Karpas-422 (cell line): ENCODE measurements around the gene PPFIA1. TPM values are rescaled to one million over a fixed set of nuclear protein-coding genes. Genes with fewer than 3 reads are reported as not detected.

Experiments
- DNase-seq: peaks from one replicate; pipeline ENCODE4 v3.0.0-alpha.2; 2015
- H2AFZ ChIP-seq: fragments of 200-600 bp; sonication (generic); 2 replicates; pipeline ENCODE4 v1.6.1; 2014; ENCODE audit warnings: antibody characterized with exemption, low read length, mixed read lengths
- H3K27ac ChIP-seq: fragments of 200-600 bp; sonication (generic); 2 replicates; pipeline ENCODE4 v1.5.1; 2014; ENCODE audit warnings: mild to moderate bottlenecking, low read length, moderate library complexity
- H3K27me3 ChIP-seq: fragments of 200-600 bp; sonication (generic); 2 replicates; pipeline ENCODE4 v1.6.1; 2014; ENCODE audit warnings: low read length, mixed read lengths
- H3K36me3 ChIP-seq: fragments of 200-600 bp; sonication (generic); 2 replicates; pipeline ENCODE4 v1.6.1; 2014; ENCODE audit warnings: low read length, mixed read lengths; ENCODE audit not compliant: insufficient read depth
- H3K4me1 ChIP-seq: fragments of 200-600 bp; sonication (generic); 2 replicates; pipeline ENCODE4 v1.6.1; 2014; ENCODE audit warnings: mild to moderate bottlenecking, low read length, mixed read lengths
- H3K4me2 ChIP-seq: fragments of 200-600 bp; sonication (generic); 2 replicates; pipeline ENCODE4 v1.6.1; 2014; ENCODE audit warnings: low read length, low read depth, mild to moderate bottlenecking; ENCODE audit not compliant: poor library complexity, severe bottlenecking
- H3K4me3 ChIP-seq: fragments of 200-600 bp; sonication (generic); 2 replicates; pipeline ENCODE4 v1.5.1; 2014; ENCODE audit warnings: mild to moderate bottlenecking, antibody characterized with exemption, low read length, mixed read lengths
- H3K79me2 ChIP-seq: fragments of 200-600 bp; sonication (generic); 2 replicates; pipeline ENCODE4 v1.6.1; 2014; ENCODE audit warnings: mild to moderate bottlenecking, low read length, mixed read lengths
- H3K9ac ChIP-seq: fragments of 200-600 bp; sonication (generic); 2 replicates; pipeline ENCODE4 v1.6.0; 2014; ENCODE audit warnings: low read length
- H3K9me2 ChIP-seq: fragments of 200-600 bp; sonication (generic), shearing (Covaris generic); replicated peaks from 2 replicates; pipeline ENCODE4 v1.6.0; 2014; ENCODE audit warnings: mild to moderate bottlenecking, low read length, moderate library complexity; ENCODE audit not compliant: insufficient read depth
- H3K9me3 ChIP-seq: fragments of 300-700, 200-600 bp; sonication (generic); 2 replicates; pipeline ENCODE4 v1.6.1; 2014; ENCODE audit warnings: low read length, mixed read lengths
- H4K20me1 ChIP-seq: fragments of 200-600 bp; sonication (generic); 2 replicates; pipeline ENCODE4 v1.6.1; 2014; ENCODE audit warnings: mild to moderate bottlenecking, antibody characterized with exemption, low read length, low read depth; ENCODE audit not compliant: insufficient read depth
- total RNA-seq: library from RNA; depleted of rRNA; stranded (reverse); fragments of >200 nt; shearing (Covaris generic); gene quantifications from 2 replicates; pipeline ENCODE4 v1.2.3, GENCODE V29; 2014; ENCODE audit warnings: low replicate concordance

PPFIA1 gene
- total RNA-seq, 1 experiment from 2014 or later: 24.6 TPM

DNA sequence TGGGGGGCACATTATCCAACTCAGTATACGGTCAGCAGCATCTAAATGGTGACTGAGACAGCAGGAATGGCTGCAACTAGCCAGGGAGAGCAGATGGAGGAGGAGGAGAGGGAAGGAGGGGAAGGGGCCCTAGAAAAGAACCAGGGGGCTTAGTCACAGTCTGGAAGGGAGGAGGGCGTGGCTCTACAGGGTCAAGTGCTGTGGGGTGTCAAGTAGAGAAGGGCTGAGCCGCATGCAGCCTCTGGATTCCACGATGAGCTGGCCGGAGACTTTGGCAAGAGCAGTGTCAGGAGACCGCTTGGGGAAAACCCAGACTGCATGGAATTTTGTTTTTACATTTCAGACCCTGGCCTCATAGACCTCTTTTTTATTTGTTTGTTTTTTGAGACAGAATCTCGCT, 25.8 kb upstream of the PPFIA1 start:
- Histone ChIP-seq H3K27me3 (no peaks in the 10 kb centered on the region), H3K9me3 (no peaks in the 10 kb centered on the region), H3K9ac (no peak overlapping the region), H3K4me1 (no peaks in the 10 kb centered on the region), H3K36me3 (no peaks in the 10 kb centered on the region), H3K27ac (no peak overlapping the region), H3K4me2 (no peak overlapping the region), H3K9me2 (no peaks in the 10 kb centered on the region), H3K79me2 (no peaks in the 10 kb centered on the region), H4K20me1 (no peaks in the 10 kb centered on the region), H3K4me3 (no peak overlapping the region), H2AFZ (no peak overlapping the region)
- DNase-seq: no peak

DNA sequence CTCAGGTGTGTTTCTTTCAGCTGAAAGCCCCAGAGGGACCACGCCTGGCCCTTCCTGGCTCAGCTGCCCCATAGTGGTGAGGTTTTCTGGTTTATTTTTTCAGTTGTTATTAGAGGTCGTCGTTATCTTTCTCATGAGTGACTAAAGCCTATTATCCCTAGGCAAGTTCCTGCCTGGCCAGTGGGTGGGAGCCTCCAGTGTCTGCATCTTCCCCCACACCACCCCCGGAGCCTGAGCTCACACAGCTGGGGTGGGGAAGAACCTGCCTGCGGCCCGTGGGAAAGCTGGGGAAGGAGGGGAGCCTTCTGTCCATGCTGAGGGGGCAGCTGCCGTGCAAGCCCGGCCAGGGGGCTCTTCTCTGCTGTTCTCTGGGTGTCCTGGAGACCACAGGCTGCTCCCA, 24.3 kb upstream of the PPFIA1 start:
- Histone ChIP-seq H3K36me3 (no peaks in the 10 kb centered on the region), H3K79me2 (no peaks in the 10 kb centered on the region), H4K20me1 (no peaks in the 10 kb centered on the region), H3K9me3 (no peaks in the 10 kb centered on the region), H3K4me1 (no peaks in the 10 kb centered on the region), H2AFZ (no peak overlapping the region), H3K27ac (no peak overlapping the region), H3K4me3 (no peak overlapping the region), H3K27me3 (no peaks in the 10 kb centered on the region), H3K4me2 (no peak overlapping the region), H3K9me2 (no peaks in the 10 kb centered on the region), H3K9ac (no peak overlapping the region)
- no peak for DNase-seq

DNA sequence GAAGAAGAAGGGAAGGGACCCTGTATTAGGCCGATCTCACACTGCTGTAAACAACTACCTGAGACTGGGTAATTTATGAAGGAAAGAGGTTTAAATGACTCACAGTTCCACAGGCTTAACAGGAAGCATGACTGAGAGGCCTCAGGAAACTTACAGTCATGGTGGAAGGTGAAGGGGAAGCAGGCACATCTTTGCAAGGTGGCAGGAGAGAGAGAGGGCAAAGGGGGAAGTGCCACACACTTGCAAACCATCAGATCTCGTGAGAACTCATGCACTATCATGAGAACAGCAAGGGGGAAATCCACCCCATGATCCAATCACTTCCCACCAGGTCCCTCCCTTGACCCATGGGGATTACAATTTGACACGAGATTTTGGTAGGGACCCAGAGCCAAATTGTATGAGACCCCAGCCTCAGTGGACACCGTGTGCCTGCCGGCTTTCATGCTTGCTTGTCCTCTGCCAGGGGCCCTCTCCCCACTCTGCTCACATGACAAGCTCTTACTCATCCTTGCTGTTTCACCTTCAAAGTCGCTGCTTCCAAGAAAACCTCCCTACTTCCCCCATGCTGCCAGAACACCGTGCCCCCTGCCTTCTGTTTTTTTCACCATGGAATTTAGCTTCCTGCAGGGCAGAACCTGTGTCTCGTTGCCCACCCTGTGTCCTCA, 23.3 kb upstream of the PPFIA1 start:
- H3K4me1 ChIP-seq: no peaks in the 10 kb centered on the region
- no peak overlapping the region for H2AFZ ChIP-seq
- no peaks in the 10 kb centered on the region for H3K79me2 ChIP-seq
- no peaks in the 10 kb centered on the region for H3K9me3 ChIP-seq
- no peaks in the 10 kb centered on the region for H3K27me3 ChIP-seq
- no peak for DNase-seq
- no peaks in the 10 kb centered on the region for H3K36me3 ChIP-seq
- H4K20me1 ChIP-seq: no peaks in the 10 kb centered on the region
- H3K4me3 ChIP-seq: no peak overlapping the region
- no peaks in the 10 kb centered on the region for H3K9me2 ChIP-seq
- no peak overlapping the region for H3K4me2 ChIP-seq
- no peak overlapping the region for H3K27ac ChIP-seq
- H3K9ac ChIP-seq: no peak overlapping the region

DNA sequence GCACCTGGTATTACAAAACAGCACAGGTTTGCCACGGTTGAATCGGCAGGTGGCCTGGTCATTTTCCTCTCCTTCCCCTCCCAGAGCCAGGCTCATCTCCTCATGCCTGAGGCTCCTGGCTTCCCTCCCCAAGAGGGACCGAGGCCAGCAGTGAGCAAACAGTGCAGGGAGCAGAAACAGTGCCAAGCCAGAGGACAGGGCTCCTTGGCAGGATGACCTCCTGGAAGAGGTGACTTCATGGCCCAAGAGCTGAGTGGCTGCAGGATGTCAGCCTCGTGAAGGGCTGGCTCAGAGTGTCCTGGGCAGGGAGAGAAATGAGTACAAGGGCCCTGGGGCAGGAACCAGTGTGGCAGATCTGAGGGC, 22.8 kb upstream of the PPFIA1 start:
- Histone ChIP-seq H4K20me1 (no peaks in the 10 kb centered on the region), H3K4me1 (no peaks in the 10 kb centered on the region), H3K9ac (no peak overlapping the region), H2AFZ (no peak overlapping the region), H3K27ac (no peak overlapping the region), H3K4me2 (no peak overlapping the region), H3K36me3 (no peaks in the 10 kb centered on the region), H3K9me2 (no peaks in the 10 kb centered on the region), H3K9me3 (no peaks in the 10 kb centered on the region), H3K27me3 (no peaks in the 10 kb centered on the region), H3K79me2 (no peaks in the 10 kb centered on the region), H3K4me3 (no peak overlapping the region)
- DNase-seq: no peak

DNA sequence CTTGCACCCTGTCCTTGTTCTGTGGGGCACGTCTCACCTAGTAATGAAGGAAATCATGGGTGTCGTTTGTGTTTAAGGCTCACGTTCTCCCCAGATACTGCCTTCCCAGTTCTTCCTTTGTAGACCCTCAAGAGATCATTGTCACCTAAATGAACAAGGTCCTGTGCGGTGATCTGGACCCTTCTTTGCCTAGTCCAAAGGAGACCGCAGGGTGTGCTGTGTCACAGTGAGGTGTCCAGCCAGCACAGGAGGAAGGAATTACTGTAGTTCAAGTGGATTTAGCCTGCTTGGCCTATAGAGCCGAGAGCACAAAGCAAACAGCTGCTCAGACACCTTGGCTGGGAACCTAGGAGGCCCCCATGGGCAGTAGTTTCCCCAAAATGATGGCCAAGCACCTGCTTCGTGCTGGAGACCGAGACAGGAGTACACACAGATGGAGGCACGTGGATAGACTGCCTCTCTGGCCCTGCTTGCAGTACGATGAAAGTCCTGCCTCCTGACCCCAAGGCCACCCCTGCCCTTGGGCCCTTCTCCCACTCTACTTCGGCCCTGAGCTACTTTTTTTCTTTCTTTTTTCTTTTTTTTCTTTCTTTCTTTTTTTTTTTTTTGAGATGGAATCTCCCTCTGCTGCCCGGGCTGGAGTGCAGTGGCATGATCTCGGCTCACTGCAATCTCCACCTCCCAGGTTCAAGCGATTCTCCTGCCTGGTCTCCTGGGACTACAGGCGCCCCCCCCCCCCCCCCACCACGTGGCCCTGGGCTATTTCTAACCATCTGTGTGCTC, 19.4 kb upstream of the PPFIA1 start:
- no peak for DNase-seq
- Histone ChIP-seq H3K27ac (no peak overlapping the region), H3K36me3 (no peaks in the 10 kb centered on the region), H3K4me2 (no peak overlapping the region), H3K4me3 (no peak overlapping the region), H3K9me2 (no peaks in the 10 kb centered on the region), H2AFZ (no peak overlapping the region), H3K27me3 (no peaks in the 10 kb centered on the region), H4K20me1 (no peaks in the 10 kb centered on the region), H3K9me3 (no peaks in the 10 kb centered on the region), H3K9ac (no peak overlapping the region), H3K79me2 (no peaks in the 10 kb centered on the region), H3K4me1 (no peaks in the 10 kb centered on the region; the same call in 1 of the 2 replicates)

DNA sequence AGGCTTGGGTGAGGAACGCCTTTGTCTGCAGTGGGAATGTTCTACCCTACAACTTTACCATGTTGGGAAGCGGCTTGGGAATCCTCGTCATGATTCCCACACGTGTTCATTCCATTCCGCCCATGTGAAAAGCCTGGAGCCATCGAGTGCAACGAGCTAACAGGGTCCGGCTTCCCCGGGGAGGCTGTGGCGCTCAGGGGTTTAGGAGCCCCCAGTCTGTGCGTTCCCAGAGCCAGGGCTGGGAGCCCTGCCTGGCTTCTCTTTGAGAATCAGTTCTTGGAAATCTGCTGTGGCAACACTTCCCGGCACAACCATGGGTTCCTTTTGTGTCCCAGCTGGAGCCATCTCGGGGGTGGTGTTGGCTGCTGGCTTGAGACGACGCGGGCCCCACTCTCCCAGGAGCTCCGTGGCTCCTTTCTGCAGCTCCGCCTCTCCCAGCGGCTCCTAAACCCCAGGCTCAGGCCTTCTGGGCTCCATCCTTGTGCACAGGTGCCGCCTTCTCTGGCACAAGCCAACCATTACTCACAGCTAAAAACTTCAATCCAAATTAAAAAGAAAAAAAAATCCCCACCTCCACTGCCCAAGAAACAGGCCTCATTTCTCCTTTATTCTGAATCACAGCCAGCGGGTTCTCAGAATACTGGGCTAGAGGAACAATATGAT, 18.7 kb upstream of the PPFIA1 start:
- Histone ChIP-seq H3K4me1 (no peaks in the 10 kb centered on the region; the same call in 1 of the 2 replicates), H3K4me2 (no peak overlapping the region), H3K79me2 (no peaks in the 10 kb centered on the region), H3K9me2 (no peaks in the 10 kb centered on the region), H3K27me3 (no peaks in the 10 kb centered on the region), H2AFZ (no peak overlapping the region), H3K9me3 (no peaks in the 10 kb centered on the region), H3K36me3 (no peaks in the 10 kb centered on the region), H3K4me3 (no peak overlapping the region), H4K20me1 (no peaks in the 10 kb centered on the region), H3K9ac (no peak overlapping the region), H3K27ac (no peak overlapping the region)
- no peak for DNase-seq

DNA sequence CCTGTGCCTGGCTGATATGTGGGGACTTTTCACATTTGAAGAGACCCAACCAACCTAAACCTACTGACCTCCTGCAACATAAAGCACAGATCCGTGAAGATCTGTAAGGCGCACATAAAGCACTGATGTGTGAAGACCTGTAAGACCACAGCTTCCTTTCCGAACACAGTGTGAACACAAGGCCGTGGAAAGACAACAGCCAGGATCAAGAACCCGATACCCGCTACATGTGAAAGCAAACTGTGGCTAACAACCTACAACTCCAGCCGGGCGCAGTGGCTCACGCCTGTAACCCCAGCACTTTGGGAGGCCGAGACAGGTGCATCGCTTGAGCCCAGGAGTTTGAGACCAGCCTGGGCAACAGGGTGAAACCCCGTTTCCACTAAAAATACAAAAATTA, 17.6 kb upstream of the PPFIA1 start:
- Histone ChIP-seq H3K27me3 (no peaks in the 10 kb centered on the region), H3K4me2 (no peak overlapping the region), H3K4me3 (no peak overlapping the region)

DNA sequence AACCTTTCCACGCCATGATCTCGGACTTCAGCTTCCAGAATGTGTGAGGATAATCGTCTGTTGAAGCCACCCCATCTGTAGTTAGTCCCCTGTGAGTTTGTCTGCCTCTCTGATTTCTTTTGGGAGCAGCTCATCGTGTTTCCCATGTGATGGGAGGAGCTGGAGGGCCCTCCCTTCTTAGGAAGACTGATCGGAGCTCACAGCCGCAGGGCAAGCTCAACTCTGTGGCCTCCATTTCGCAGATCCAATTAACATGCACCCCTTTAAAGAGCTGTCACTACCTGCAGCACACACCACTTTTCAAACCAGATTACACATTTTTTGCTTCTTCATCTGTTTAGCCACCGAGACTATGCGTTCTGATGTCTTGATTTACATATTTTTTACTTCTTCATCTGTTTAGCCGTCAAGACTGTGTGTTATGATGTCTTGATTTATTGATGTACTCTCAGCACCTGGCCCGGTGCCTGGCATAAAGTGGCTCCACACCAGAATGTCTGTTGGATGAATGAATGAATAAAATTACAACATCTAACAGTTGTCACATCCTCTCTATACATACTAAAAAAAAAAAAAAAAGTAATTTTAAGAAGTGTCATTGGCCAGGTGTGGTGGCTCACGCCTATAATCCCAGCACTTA, 14.9 kb upstream of the PPFIA1 start:
- Histone ChIP-seq H3K9me2 (no peaks in the 10 kb centered on the region), H3K27me3 (no peaks in the 10 kb centered on the region), H3K4me3 (no peak overlapping the region), H3K9me3 (no peaks in the 10 kb centered on the region), H4K20me1 (no peaks in the 10 kb centered on the region), H3K9ac (no peak overlapping the region), H3K4me2 (no peak overlapping the region), H3K27ac (no peak overlapping the region), H2AFZ (no peak overlapping the region), H3K36me3 (no peaks in the 10 kb centered on the region), H3K79me2 (no peaks in the 10 kb centered on the region), H3K4me1 (no peaks in the 10 kb centered on the region; the same call in 1 of the 2 replicates)
- DNase-seq: no peak

More for the DNA sequence above, 17.6 kb upstream of the PPFIA1 start:
- no peaks in the 10 kb centered on the region for H3K9me3 ChIP-seq
- H3K36me3 ChIP-seq: no peaks in the 10 kb centered on the region
- no peaks in the 10 kb centered on the region for H4K20me1 ChIP-seq
- H2AFZ ChIP-seq: no peak overlapping the region
- H3K9ac ChIP-seq: no peak overlapping the region
- H3K9me2 ChIP-seq: no peaks in the 10 kb centered on the region
- H3K79me2 ChIP-seq: no peaks in the 10 kb centered on the region
- no peak for DNase-seq
- no peaks in the 10 kb centered on the region; the same call in 1 of the 2 replicates for H3K4me1 ChIP-seq
- no peak overlapping the region for H3K27ac ChIP-seq
